HG03442 (cell line): ENCODE data around the gene FETUB.
"Not testable (repeated sequence)": the region's sequence is repeated elsewhere in the genome, so short reads cannot be mapped to it uniquely, and the experiment has no call there.

Experiments used
- ATAC-seq: cut with Tn5 transposase; IDR thresholded peaks from one replicate; pipeline ENCODE4 v1.9.1; 2021; ENCODE audit warnings: mild to moderate bottlenecking, moderate library complexity; ENCODE audit not compliant: unreplicated experiment

The FETUB gene

DNA sequence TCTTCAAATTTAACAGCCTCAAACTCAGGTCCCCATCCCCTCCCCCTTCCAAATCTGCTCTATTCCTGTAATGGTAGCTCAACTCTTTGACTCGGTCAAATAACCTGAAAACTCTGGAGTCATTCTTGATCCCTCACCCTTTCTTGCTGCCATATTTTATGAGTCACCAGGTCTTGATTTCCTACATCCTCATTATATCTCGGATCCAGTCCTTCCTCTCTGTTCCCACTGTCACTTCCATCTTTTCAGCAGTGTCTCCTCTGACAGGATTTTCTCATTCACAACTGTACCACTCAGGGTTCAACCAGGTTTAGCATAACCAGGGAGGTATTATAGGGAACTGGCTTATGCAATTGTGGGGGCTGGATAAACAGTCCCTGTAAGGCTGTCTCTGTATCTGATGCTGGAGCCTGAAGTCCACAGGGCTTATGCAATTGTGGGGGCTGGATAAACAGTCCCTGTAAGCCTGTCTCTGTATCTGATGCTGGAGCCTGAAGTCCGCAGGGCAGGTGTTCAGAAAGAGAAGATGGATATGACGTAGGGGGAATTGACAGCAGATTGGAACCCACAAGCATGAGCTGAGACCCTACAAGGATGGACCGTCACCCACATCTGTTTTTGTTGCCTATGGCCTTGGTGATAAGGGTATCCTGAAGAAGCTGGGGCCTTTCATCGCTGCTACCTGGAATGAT is 9.1 kb upstream of the FETUB start:
- no peak for ATAC-seq

DNA sequence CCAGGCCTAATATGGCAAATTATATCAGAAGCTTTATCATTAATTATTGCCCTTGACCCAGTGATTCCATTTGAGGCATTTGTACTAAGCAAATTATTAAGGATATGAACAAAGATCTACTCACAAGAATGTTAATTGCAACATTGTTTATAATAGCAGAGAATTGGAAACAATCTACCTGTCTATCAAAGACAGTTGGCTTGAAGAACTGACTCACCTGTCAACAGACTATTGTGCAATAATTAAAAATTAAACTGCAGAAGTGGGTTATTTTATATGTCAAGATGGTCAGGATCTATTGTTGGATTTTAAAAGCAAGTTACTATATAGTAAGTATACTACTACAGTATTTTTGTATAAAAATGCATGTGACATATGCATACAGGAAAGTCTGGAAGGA is 6.7 kb upstream of the FETUB start:
- ATAC-seq: no peak

DNA sequence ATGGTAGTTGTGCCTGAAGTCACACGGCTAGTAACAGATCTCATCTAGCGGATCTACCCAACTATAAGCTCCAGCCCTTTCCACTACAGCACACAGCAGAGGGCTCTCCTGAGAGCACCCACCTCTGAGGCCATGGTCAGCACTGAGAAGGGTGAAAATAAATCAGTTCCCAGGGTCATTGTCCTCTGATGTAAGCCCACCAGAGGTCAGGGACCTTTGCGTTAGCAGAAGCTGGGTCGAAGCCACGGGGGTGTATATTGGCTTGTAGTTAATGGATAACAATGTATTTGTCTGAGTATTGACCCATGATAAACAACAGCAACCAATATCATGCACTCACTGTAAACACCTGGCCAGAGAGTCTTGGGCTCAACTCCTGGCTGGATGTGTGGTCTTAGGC is 6.0 kb upstream of the FETUB start:
- ATAC-seq: not testable (repeated sequence)

DNA sequence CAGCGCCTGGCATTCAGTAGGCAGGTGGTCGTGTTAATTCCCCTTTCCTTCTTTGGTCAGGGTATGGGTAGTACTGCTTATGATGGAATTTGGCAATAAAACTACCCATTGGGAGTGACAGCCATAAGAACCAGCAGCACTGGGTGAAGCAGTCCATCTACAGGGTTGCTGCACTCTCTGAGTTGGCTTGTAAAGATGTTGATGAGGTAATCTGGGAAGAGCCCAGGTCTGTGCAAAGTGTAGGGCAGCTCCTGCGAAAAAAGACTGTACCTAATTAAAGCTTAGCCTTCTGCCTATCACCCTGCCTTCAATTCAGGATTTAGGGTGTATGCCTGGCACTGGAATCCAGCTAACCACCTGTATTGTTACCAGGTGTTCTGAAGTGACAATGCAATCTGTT is 4.7 kb upstream of the FETUB start:
- ATAC-seq: no peak

DNA sequence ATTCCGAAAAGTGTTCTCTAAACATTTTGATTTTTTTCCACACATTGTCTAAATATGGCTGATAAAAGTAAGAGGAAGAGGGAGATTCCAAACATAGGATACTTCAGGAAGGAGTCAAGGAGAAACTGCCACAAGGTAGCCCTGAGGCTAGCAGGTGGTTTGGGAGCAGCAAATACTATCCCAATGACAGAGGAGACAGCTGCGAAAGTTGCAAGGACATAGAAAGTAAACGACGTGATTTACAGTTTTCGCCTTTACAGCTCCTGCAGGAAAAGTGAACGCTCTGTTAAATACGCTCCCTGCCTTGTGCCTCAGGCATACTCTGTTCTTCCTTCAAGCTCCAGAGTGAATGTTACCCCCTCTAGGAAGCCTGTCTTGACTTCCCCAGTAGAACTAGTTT is 3.7 kb upstream of the FETUB start:
- no peak for ATAC-seq

DNA sequence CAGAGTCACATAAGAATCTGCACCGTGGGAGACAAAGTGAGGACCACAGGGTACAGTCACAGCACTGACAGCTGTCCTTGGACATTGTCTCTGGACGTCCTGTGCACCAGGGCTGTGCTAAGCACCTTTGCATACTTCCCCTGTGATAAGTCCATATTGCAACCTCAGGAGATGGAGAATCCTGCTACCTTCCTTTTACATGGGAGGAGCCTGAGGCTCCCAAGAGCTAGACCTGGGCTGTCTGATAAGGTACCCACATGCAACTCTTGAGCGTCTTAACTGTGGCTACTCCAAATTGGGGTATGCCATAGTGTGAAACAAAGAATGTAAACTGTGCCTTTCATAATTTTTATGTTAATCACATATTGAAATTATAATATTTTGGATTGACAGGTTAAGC is 2.5 kb upstream of the FETUB start:
- no peak for ATAC-seq

DNA sequence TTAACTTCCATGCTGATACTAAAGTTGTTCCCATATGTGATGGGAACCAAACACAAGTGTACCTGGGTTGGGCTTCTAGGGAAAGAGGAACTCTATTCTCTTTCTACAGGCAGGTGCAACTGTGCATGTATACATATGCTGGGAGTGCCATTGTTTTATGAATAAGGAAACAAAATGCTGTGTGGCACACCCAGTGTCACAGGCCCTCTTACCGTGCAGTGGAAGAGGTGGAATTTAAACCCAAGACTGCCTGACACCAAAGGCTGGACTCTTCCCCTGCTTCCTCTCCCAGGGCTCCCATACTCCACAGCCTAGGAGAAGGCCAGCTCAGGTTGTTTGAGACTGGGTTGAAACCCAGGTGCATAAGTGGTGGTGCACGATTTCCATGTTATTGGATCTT is 1.9 kb upstream of the FETUB start:
- ATAC-seq: no peak

DNA sequence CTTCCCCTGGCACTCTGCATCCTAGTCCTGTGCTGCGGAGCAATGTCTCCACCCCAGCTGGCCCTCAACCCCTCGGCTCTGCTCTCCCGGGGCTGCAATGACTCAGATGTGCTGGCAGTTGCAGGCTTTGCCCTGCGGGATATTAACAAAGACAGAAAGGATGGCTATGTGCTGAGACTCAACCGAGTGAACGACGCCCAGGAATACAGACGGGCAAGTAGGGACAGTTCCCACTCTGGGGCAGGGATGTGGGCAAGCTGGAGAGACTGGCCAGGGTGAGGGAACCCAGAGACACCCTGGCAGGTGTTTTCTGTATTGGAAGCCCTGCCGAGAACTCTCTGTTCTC is 247 bp downstream of the FETUB start:
- no peak for ATAC-seq

DNA sequence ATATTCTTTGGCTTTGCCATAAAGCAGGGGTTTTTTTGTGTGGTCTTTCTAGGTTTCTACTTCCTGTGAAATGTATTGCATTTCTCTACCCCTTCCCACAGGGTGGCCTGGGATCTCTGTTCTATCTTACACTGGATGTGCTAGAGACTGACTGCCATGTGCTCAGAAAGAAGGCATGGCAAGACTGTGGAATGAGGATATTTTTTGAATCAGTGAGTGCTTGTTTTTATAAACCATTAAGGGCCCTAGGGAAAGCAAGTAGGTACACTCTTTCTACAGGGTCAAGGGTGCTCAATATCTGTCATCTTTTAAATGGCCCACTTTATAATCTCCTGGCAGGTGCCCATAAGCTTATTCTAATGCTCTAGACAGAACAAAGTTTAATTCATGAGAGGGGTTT is 730 bp downstream of the FETUB start:
- no peak for ATAC-seq

DNA sequence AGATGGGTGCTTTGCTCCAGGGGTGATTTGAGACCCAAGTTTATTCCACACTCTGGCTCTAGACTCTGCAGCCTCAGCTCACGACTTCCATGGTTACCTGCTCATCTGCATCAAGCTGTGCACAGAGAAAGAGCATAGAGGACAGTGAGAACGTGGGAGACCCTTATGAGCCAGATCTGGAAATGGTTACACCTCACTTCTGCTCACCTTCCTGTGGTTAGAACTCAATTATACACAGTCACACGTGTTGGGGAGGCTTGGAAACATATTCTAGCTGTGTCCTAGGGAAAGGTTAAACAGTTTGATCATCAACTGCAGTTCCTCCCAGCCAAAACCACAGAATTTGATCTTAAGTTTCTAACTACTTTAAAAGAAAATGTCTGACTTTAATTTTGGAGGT is 1.8 kb downstream of the FETUB start:
- ATAC-seq: no peak

DNA sequence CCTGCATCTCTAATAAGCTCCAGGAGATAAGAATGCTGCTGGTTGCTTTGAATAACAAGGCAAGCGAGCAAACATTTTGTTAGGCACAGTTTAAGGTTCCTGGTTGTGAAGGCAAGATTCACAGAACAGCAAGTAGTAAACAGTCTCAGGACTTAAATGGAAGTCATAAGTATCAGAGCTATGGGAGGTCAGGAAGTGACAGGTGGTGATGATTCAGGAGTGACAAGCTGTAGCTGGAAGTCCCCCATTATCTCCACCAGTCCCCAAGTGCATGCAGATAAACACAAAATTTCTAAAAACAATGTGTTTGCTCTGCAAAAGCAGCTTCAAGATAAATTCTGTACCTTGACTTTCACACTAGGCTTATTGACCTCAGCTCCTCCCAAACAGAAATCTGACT is 3.3 kb downstream of the FETUB start:
- ATAC-seq: peak; percentile 57

DNA sequence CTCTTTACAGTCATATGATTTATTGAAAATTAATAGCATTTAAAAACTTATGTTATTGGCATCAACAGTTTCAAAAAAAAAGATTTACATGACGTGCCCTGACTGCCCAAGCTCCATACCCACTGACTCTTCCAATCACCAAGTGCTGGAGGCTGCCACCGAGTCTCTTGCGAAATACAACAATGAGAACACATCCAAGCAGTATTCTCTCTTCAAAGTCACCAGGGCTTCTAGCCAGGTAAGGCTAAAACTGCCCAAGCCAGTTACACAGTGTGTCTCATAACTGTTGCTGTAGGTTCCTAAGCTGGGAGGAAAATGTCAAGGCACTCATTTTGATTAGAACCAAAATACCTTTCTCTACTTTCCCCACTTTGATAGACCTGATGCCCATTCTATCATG is 4.5 kb downstream of the FETUB start:
- no peak for ATAC-seq

DNA sequence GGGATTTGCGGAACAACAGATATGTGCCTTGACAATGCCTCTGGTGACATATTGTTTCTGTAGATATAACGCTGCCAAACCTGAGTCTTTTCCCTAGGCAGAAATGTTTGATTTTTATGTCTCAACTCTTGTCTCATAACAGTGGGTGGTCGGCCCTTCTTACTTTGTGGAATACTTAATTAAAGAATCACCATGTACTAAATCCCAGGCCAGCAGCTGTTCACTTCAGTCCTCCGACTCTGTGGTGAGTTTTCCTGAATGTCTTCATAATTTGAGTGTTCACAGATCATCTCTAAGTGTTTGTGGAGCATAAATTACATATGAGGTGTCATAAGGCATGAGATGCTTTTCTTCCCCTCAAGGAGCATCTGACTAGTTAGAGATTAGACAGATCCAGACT is 5.9 kb downstream of the FETUB start:
- no peak for ATAC-seq

DNA sequence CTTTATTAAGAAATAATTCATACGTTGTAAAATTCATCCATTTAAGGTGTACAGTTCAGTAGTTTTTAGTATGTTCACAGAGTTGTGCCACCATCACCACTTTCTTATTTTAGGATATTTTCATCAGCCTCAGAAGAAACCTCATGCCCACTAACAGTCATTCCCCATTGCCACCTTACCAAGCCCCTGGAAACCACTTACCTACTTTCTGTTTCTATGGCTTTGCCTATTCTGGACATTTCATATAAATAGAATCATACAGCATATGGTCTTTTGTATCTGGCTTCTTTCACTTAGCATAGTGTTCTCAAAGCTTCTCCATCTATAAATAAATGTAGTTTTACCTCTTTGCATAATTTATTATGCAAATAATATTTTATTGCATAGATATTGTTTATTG is 6.6 kb downstream of the FETUB start:
- no peak for ATAC-seq

DNA sequence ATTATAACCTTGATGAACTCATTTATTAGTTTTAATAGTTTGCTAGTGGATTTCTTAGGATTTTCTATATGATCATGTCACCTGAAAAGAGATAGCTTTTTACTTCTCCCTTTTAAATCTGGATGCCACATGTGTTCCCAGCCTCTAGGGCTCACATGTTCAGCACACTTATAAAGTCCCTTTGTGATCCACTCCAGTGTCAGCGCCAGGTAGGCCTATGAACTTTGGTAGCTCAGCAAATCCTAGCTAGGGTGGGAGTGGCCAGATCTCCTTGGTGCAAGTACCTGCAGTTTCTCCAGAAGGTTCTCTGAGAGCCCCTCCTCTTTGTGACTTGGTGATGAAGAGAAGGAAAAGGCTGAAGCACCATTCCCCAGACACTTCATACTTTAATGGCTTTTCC is 8.7 kb downstream of the FETUB start:
- ATAC-seq: no peak

DNA sequence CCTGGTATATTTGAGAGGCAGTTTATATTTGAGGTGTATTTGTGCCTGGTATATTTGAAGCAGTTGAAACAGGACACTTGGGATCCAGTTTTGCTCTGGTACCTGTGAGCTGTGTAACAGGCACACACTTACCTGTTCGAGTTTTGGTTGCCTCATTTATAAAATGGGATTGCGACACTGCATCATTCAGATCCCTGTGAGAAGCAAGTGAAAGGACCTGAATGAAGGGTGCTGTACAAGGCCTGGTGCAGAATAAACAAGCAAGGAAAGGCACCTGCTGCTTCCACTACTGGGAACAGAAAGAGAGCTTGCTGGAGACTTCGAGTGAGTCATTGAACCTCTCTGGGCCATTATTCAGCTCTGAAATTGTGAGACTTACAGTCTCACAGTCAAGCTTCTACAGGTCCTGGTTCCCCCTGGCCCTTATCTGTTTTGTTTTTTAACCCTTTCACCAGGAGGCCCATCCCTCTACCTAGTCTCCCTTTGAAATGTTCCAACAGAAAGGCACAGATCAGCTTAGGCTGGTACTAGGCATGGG is 11.5 kb downstream of the FETUB start:
- ATAC-seq: no peak

DNA sequence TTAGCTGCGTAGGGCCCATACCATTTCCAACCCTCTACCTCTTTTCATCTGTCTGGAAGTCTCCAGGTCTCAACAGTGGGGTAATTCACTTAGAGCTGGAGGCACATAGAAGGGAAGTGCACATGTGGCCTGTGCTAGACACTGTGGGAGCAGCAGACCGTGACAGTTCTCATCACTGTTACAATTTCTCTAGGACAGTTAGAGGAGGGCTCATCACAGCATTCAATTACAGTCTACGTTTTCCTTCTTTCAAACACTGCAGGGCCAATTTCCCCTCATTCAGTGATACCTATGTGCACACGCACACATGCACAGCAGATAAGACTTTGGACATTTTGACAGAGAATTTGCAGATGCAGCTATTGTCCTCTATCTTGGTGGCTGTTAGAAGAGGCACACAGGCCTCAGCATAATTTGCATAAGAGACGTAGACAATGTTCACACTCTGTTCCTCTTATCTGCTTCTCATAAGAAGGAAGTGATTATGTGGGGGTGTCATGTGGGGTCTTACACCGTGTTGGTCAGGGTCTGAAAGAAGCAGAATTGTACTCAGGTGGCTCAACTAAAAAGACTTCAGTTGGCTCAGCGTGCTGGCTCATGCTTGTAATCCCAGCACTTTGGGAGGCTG is 13.0 kb downstream of the FETUB start:
- ATAC-seq: peak; percentile 85

DNA sequence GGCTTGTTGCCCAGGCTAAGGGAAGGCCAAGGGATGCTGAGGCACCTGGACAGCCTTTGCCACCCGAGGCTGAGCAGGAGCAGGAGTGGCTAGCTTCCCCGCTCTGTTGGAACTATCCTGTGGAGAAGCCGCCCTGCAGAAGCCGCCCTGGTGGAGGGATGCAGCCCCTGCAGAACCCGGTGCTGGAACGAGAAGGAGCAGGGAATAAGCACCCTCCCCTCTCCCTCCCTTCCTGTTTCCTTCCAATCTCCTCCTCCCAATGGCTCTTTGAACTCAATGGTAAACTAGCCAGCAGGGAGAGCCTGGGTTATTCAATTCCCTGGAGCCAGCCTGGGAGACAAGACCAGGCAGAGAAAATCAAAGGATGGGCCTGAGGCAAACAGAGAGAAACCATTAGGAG is 13.8 kb downstream of the FETUB start:
- ATAC-seq: no peak

DNA sequence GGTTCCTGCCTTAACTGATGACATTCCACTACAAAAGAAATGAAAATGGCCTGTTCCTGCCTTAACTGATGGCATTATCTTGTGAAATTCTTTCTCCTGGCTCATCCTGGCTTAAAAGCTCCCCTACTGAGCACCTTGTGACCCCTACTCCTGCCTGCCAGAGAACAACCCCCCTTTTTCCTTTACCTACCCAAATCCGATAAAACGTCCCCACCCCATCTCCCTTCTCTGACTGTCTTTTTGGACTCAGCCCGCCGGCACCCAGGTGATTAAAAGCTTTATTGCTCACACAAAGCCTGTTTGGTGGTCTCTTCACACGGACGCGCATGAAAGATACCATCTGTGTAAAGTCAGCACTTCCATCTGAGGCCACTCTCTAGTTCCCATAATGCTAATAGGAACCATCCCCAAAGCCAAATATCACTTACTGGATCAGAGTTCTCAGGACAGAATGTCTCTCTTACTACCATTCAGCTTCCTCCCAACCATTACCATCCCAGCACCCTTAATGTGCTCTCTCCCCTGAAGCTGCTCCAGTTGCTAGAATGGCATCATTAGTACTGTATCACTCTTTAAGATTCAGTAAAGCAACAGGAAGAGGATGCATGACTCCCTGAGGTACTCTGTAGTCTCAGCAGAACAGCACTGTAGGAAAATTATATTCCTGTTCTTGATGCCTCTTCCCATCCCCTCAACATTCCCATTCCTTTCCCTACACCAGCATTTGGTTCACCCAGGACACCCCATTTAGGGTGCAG is 23.3 kb downstream of the FETUB start:
- no peak for ATAC-seq

DNA sequence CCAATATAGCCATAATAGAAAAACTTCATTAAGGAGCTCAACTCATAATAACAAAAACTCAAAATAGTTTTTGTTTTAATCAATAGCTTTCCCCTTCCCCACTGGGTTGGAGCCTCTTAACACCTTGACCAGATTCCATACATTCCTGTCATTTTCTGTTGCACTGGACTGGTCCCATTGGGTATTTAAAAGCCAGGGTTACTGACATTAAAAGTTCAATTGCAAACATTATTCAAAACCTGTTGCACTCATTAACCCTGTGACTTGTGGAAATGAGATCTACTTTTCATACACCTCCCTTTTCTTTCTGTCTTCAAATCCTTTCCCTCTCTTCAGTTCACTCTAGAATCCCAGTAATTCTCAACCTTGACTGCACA is 23.9 kb downstream of the FETUB start:
- ATAC-seq: no peak

DNA sequence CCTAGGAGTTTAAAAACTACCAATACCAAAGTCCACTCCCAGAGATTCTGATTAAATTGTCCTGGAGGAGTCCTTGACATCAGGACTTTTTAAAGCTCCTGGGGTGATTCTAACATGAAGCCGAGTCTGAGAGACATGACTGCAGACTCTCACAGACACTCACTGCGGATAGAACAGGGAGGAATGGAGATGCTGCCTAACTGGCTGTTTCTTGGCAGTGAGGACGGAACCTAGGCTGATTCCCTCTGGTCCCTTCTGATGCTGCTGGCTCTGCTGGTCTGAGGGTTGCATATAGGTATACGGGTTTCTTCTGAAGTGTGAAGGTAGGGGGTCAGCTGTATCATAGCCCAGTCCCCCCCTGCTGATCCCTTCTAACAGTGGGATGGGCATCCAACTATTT is 24.3 kb downstream of the FETUB start:
- ATAC-seq: no peak

DNA sequence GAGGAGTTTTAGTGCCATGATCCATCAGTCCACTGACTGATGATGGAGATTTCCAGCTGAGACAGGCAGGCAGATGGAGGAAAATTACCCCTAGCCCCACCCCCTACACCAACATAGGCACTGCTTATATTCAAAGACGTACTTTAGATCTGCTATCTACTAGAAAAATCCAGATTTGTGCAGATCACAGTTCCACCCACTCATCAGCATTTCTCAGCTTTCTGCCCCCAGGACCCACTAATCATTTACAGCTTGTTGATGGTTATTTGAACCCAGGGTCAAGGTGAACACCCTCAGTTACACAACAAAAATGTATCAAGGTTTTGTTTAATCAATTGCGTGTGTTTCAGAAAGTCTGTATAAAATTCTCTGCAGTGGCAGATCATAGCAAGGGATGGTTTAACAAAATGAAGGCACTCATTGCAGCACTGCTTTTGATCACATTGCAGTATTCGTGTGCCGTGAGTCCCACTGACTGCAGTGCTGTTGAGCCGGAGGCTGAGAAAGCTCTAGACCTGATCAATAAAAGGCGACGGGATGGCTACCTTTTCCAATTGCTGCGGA is 25.5 kb downstream of the FETUB start, which contains the start of gene HRG:
Gene HRG, plus strand, starts transcription at position 390 of the 564 bp plus-strand sequence. Its CDS starts 18 bp downstream, at position 408.
- no peak for ATAC-seq
